Activated gamma-delta T cell treated with Interleukin-2 at 50 U/mL for 16 hours (primary cell): ENCODE results near the gene INPP5J.
"Not testable (repeated sequence)": the region's sequence is repeated elsewhere in the genome, so short reads cannot be mapped to it uniquely, and the experiment has no call there.

Source experiments
- DNase-seq: peaks from one replicate; pipeline ENCODE4 v3.0.0-alpha.2; 2020

INPP5J gene

GRCh38 chr22:31088233-31088986, 34.4 kb upstream of the INPP5J start:
- no peak for DNase-seq

GRCh38 chr22:31089160-31090100, 33.3 kb upstream of the INPP5J start:
- peak; percentile 27 for DNase-seq

GRCh38 chr22:31090217-31091085, 32.3 kb upstream of the INPP5J start:
- DNase-seq: no peak

- DNase-seq: no peak
These were observed 31.4 kb upstream of the INPP5J start for GRCh38 chr22:31091106-31091975.

- DNase-seq: no peak
These were observed 30.6 kb upstream of the INPP5J start for GRCh38 chr22:31092161-31092560.

GRCh38 chr22:31093086-31093850, 29.5 kb upstream of the INPP5J start:
- DNase-seq: no peak

GRCh38 chr22:31094021-31094551, 28.7 kb upstream of the INPP5J start:
- no peak for DNase-seq

GRCh38 chr22:31094741-31095140, 28.0 kb upstream of the INPP5J start:
- no peak for DNase-seq

GRCh38 chr22:31095637-31096249, 27.0 kb upstream of the INPP5J start:
- no peak for DNase-seq

- no peak for DNase-seq
These were observed 26.0 kb upstream of the INPP5J start for GRCh38 chr22:31096657-31097279.

GRCh38 chr22:31097539-31097938, 25.2 kb upstream of the INPP5J start:
- DNase-seq: not testable (repeated sequence)

- no peak for DNase-seq
These were observed 24.7 kb upstream of the INPP5J start for GRCh38 chr22:31097941-31098631.

GRCh38 chr22:31098632-31099110, 24.1 kb upstream of the INPP5J start:
- DNase-seq: no peak

- no peak for DNase-seq
These were observed 23.4 kb upstream of the INPP5J start for GRCh38 chr22:31099386-31099785.

GRCh38 chr22:31099841-31100761, 22.7 kb upstream of the INPP5J start:
- DNase-seq: no peak

GRCh38 chr22:31100762-31101525, 21.8 kb upstream of the INPP5J start:
- DNase-seq: no peak

GRCh38 chr22:31102441-31103081, 20.2 kb upstream of the INPP5J start:
- no peak for DNase-seq
